ENCODE results near the gene CCDC6.
"Not testable (repeated sequence)": the region's sequence is repeated elsewhere in the genome, so short reads cannot be mapped to it uniquely, and the experiment has no call there.

The CCDC6 gene

GRCh38 chr10:59805014-59805413 lies 101.3 kb downstream of the CCDC6 start:
- peak; percentile 9 for DNase-seq

GRCh38 chr10:59804220-59804619 lies 102.1 kb downstream of the CCDC6 start:
- DNase-seq = no peak

- no peak for DNase-seq
Measured at GRCh38 chr10:59803714-59804113, 102.6 kb downstream of the CCDC6 start.

DNA sequence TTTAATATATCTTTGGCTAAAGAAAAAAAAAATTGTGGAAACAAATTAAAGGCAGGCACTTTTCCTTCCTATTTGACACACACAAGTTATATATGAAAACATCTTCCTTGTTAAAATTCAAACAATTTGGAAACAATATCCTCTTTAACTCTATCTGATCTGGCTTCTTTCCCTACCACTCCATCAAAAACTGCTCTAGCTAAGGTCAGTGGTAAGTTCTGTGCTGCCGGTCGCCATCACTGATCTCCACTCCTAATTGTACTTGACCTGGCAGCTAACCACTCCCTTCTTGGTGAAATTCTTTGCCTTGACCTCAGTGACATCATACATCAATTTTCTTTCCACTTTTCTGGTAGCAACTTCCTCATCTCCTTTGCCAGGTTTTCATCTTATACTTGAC lies 105.2 kb downstream of the CCDC6 start:
- no peak for DNase-seq

GRCh38 chr10:59799421-59799820 lies 106.9 kb downstream of the CCDC6 start:
- no peak for DNase-seq

DNA sequence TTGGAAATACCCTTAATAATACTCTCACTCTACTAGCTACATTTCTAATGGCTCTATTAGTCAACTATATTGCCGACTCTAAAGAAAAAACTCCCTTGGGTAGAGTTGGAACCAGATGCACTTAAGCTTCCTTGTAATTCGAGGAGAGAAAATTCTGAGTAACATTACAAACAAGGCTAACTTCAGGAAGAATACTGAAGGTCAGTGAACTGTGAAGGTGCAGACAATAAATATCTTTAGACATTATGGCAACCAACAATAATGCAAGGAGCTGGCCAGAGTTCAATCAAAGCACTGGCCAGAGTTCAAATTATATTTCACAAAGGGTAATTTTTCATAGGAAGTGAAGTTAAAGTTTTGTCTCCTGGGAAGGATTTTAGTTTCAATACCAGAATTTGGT lies 112.4 kb downstream of the CCDC6 start:
- no peak for DNase-seq

GRCh38 chr10:59792812-59793211 lies 113.5 kb downstream of the CCDC6 start:
- DNase-seq = no peak

GRCh38 chr10:59791601-59792000 lies 114.8 kb downstream of the CCDC6 start:
- no peak for DNase-seq

DNA sequence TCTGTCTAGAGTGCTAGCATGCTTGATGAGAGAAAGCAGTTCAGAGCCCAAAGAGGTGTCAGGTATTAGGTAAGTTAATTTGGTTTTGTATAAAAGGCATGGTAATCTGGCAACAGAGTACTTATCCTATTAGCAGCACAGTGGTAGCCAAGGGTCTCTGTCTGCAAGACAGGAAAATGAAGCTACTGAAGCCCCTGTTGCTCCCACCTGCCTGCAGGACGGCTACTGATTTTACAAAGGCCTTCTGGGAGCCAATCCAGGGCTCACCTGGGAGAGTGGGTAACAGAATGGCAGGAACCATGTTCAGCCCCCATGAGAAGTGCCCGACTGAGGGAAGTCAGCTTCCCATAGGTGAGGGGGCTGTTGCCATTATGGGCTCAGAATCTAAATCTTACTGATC lies 116.3 kb downstream of the CCDC6 start:
- not testable (repeated sequence) for DNase-seq

DNA sequence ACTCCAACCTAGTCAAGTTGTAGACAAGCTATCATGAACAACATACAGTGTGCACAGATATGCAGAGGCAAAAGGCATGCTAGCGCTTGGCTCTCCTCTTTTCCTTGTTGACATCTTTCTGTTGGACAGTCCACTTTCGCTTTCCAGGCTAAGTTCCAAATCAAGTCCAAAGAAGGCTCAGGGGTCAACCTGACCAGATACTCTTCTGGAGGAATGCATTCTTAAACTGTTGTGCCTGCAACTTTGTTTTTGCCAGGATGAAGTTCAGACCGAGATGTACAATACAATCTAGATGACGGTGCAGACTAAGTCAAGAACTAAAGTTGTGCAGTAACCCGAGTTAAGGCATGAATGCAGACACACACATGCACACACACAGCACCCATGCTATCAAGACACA lies 117.4 kb downstream of the CCDC6 start:
- not testable (repeated sequence) for DNase-seq

GRCh38 chr10:59787032-59787431 lies 119.3 kb downstream of the CCDC6 start:
- not testable (repeated sequence) for DNase-seq

GRCh38 chr10:59785476-59785875 lies 120.9 kb downstream of the CCDC6 start:
- not testable (repeated sequence) for DNase-seq

GRCh38 chr10:59781511-59781910 lies 124.8 kb downstream of the CCDC6 start:
- DNase-seq = no peak

- no peak for DNase-seq
Measured at GRCh38 chr10:59779756-59780533, 126.4 kb downstream of the CCDC6 start.

GRCh38 chr10:59774451-59774850 lies 131.9 kb downstream of the CCDC6 start:
- no peak for DNase-seq

DNA sequence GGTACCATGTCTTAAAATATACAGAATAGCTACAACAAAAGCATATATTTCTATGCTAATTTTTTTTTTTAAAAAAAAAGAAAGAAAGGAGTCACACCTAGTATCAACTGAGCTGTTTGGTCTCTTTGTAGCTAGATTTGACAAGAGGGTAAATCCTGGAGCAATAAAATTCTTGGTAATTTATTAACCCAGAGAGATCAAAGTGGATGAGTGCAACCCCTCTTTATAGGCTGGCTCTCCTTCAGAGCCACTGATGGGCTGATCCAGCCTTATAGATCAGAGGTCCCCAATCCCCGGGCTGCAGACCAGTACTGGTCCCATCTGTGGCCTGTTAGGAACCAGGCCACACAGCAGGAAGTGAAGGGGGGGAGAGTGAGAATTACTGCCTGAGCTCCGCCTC lies 133.3 kb downstream of the CCDC6 start:
- no peak for DNase-seq

DNA sequence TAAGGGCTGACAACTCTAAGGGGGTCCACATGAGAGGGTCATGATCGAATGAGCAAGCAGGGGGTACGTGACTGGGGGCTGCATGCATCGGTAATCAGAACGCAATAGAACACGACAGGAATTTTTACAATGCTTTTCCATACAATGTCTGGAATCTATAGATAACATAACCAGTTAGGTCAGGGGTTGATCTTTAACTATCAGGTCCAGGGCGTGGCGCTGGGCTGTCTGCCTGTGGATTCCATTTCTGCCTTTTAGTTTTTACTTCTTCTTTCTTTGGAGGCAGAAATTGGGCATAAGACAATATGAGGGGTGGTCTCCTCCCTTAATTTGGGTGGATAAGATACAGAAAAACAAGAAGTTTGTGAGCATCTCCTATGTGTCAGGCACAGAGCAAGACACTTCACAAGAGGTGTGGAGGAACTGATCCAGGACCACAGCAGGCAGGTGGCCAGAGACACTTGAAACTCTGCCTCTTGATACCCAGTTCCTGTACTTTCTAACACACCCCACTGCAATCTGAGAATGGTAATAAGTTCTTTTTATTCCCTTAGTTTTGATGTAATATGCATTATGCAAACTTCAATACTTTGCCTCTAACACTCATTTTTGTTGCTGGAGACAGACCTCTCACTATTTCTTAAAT lies 135.1 kb downstream of the CCDC6 start:
- DNase-seq = no peak

DNA sequence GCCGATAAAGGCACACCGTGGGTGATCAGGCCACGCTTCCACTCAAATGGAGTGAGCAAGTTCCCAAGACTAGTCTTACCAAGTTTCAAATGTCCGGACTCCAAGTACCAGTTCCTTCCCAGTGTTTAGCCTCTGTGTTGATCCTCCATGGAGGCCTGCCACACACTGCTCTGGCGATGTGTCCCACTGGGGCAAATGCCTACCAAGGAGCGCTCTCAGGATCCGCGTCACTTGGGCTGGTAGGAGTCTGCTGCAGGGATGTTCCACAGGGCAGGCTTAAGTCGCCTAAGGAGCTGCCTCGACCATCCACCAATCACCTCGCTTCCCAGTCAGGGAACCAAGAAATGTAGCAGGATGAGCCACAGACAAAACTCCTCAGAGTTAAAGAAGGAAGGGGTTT lies 135.7 kb downstream of the CCDC6 start:
- DNase-seq = no peak

- DNase-seq = no peak
Measured at GRCh38 chr10:59762505-59762904, 143.9 kb downstream of the CCDC6 start.

DNA sequence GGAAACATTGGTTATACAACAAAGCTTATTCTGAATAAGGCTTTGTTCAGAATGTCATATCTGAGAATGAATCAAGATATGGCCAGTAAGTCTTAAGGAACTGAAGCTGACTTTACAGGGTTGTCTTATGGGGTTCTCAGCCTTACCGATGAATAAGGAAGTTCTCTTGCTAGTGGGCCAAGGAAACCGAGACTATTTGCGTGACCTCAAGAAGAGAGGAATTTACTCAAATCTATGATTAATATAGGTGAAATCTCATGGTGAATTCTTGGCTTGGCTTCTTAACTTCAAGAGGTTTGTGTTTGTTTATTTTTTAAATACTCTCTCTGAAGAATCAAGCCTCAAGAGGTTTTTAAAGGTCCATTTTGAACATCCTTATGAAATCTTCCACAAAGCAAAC lies 148.4 kb downstream of the CCDC6 start:
- DNase-seq = no peak

- no peak for DNase-seq
Measured at GRCh38 chr10:59754951-59755350, 151.4 kb downstream of the CCDC6 start.

DNA sequence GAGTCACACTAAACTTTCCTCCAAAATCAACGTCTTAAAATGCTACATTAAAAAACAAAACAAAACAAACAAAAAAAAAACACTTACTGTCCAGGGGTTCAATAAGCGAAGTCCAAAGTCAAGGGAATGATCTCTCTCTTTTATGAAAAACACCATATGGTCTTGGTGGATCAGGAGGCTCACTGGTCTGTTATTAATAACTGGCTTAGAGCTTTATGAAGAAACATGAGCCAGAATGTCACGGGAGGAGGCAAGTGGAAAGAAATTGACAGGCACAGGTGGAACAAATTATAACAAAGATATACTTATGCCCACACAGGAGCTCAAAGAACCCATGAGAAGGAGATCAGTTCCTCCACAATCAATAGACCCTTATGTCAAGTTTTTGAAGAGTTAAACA lies 153.1 kb downstream of the CCDC6 start, which contains the start of gene MRLN:
Gene MRLN, minus strand, starts transcription at position 189 of the 400 bp plus-strand sequence.
- DNase-seq = peak; percentile 21

- peak; percentile 3 for DNase-seq
Measured at GRCh38 chr10:59752278-59752940, 153.9 kb downstream of the CCDC6 start.
